ENCODE results near the gene MAPK4.

DNA sequence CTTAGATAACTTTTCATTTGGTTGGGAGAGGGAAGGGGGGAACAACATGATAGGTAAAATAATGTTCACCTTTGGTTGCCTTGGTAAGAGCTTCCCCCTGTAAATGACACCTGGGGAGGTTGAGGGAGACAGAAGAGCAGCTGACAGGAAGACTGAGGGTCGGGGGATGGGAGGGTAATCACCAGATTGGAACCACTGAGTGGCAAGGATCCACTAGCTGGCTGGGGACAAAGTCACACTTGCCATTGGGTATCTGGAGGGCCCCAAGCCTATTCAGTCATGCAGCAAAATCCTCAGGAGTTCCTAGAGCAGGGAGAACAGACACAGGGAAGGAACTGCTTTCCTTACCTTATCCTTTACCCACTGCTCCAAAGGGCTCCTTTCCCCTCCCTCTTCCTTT, 84.3 kb downstream of the MAPK4 start:
- TF ChIP-seq POLR2AphosphoS5 (IDR thresholded peaks at IDR 0.05; ENCODE audit: insufficient read depth in 1 of 2, low read depth in 1 of 2) (no peak), POLR2A (IDR thresholded peaks at IDR 0.05) (no peak)
- TF ChIP-seq, protein P1, sequence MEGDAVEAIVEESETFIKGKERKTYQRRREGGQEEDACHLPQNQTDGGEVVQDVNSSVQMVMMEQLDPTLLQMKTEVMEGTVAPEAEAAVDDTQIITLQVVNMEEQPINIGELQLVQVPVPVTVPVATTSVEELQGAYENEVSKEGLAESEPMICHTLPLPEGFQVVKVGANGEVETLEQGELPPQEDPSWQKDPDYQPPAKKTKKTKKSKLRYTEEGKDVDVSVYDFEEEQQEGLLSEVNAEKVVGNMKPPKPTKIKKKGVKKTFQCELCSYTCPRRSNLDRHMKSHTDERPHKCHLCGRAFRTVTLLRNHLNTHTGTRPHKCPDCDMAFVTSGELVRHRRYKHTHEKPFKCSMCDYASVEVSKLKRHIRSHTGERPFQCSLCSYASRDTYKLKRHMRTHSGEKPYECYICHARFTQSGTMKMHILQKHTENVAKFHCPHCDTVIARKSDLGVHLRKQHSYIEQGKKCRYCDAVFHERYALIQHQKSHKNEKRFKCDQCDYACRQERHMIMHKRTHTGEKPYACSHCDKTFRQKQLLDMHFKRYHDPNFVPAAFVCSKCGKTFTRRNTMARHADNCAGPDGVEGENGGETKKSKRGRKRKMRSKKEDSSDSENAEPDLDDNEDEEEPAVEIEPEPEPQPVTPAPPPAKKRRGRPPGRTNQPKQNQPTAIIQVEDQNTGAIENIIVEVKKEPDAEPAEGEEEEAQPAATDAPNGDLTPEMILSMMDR (IDR thresholded peaks at IDR 0.05) = no peak
